GM23338 (cell line): Measurements from ENCODE around the gene OOEP. TPM values are rescaled to one million over a fixed set of nuclear protein-coding genes. Genes with fewer than 3 reads are reported as not detected.
A peak's percentile ranks its signal among the peaks of the same experiment; 100 is the strongest.

Experiments used
- ATAC-seq: fragments of 200-7000 bp; cut with Tn5 transposase; 3 replicates; pipeline ENCODE4 v1.9.1; 2020
- DNase-seq: peaks from one replicate; pipeline ENCODE4 v3.0.0-alpha.2; 2015; ENCODE audit warnings: low spot score
- H2AFZ ChIP-seq: fragments of 200-600 bp; sonication (generic); 2 replicates; pipeline ENCODE4 v1.8.0; 2016; ENCODE audit warnings: antibody characterized with exemption, mild to moderate bottlenecking, moderate library complexity
- H3F3A ChIP-seq: fragments of 200-600 bp; sonication (generic); replicated peaks from 2 replicates; pipeline ENCODE4 v1.8.0; 2017; ENCODE audit warnings: antibody characterized with exemption, mixed run types, low read depth
- H3K27ac ChIP-seq: fragments of 200-600 bp; sonication (generic); 2 replicates; pipeline ENCODE4 v1.6.1; 2016; ENCODE audit warnings: low read depth
- H3K27me3 ChIP-seq: fragments of 200-600 bp; sonication (generic); 2 replicates; pipeline ENCODE4 v1.8.0; 2016; ENCODE audit warnings: mild to moderate bottlenecking, mixed run types, moderate library complexity; ENCODE audit not compliant: insufficient read depth
- H3K36me3 ChIP-seq: fragments of 200-600 bp; sonication (generic); 2 replicates; pipeline ENCODE4 v1.8.0; 2016; ENCODE audit warnings: mild to moderate bottlenecking; ENCODE audit not compliant: insufficient read depth
- H3K4me1 ChIP-seq: fragments of 200-600 bp; sonication (generic); 2 replicates; pipeline ENCODE4 v1.8.0; 2016; ENCODE audit warnings: mild to moderate bottlenecking, moderate library complexity; ENCODE audit not compliant: insufficient read depth
- H3K4me2 ChIP-seq: fragments of 200-600 bp; sonication (generic); 2 replicates; pipeline ENCODE4 v1.7.1; 2017; ENCODE audit warnings: mixed run types
- H3K4me3 ChIP-seq: fragments of 200-600 bp; sonication (generic); 2 replicates; pipeline ENCODE4 v1.6.1; 2016; ENCODE audit warnings: mixed run types
- H3K79me2 ChIP-seq: fragments of 200-600 bp; sonication (generic); replicated peaks from 2 replicates; pipeline ENCODE4 v1.8.0; 2017; ENCODE audit warnings: mild to moderate bottlenecking; ENCODE audit not compliant: insufficient read depth
- H3K9me2 ChIP-seq: fragments of 200-600 bp; sonication (generic); 2 replicates; pipeline ENCODE4 v1.8.0; 2017; ENCODE audit not compliant: insufficient read depth
- H4K20me1 ChIP-seq: fragments of 200-600 bp; sonication (generic); replicated peaks from 2 replicates; pipeline ENCODE4 v1.8.0; 2017; ENCODE audit warnings: mild to moderate bottlenecking; ENCODE audit not compliant: insufficient read depth
- H3K27ac Mint-ChIP-seq: 2 replicates; pipeline ENCODE4 v1.8.0; 2020; ENCODE audit warnings: inconsistent platforms, mild to moderate bottlenecking, moderate library complexity, mixed read lengths
- H3K27me3 Mint-ChIP-seq: 3 replicates; pipeline ENCODE4 v1.8.0; 2022; ENCODE audit warnings: low read depth, mild to moderate bottlenecking, moderate library complexity, mixed read lengths, inconsistent platforms; ENCODE audit not compliant: insufficient read depth, poor library complexity
- H3K36me3 Mint-ChIP-seq: 3 replicates; pipeline ENCODE4 v1.8.0; 2021; ENCODE audit warnings: low read depth, mild to moderate bottlenecking, inconsistent platforms, moderate library complexity, mixed read lengths
- H3K4me1 Mint-ChIP-seq: 3 replicates; pipeline ENCODE4 v1.8.0; 2020; ENCODE audit warnings: mild to moderate bottlenecking, inconsistent platforms, mixed read lengths
- H3K4me3 Mint-ChIP-seq: 3 replicates; pipeline ENCODE4 v1.8.0; 2021; ENCODE audit warnings: moderate library complexity, mild to moderate bottlenecking, inconsistent platforms, mixed read lengths
- H3K9me3 Mint-ChIP-seq: 3 replicates; pipeline ENCODE4 v1.8.0; 2020; ENCODE audit warnings: moderate library complexity, mild to moderate bottlenecking, inconsistent platforms, mixed read lengths
- CREB1 ChIP-seq: fragments of 250-450 bp; sonication (Bioruptor Pico); IDR thresholded peaks from 2 replicates; pipeline ENCODE4 v1.5.0; 2020; ENCODE audit warnings: low read depth, mild to moderate bottlenecking, moderate library complexity
- CTCF ChIP-seq, 2 experiments: fragments of 200-600 bp in 1 of 2; sonication (generic) in 1 of 2; conservative IDR thresholded peaks; 2 replicates each; pipeline versions ENCODE4 v1.5.1 to v1.6.1; 2016 to 2017; ENCODE audit warnings: antibody characterized with exemption in 2 of 2, low read depth in 2 of 2, mild to moderate bottlenecking in 2 of 2, moderate library complexity in 1 of 2
- ETS1 ChIP-seq: IDR thresholded peaks from 2 replicates; pipeline ENCODE4 v1.6.1; 2016; ENCODE audit warnings: antibody characterized with exemption
- EZH2phosphoT487 ChIP-seq: fragments of 200-600 bp; sonication (generic); IDR thresholded peaks from one replicate; pipeline ENCODE4 v1.8.1; 2018; ENCODE audit warnings: antibody characterized with exemption; ENCODE audit not compliant: unreplicated experiment
- JUNB ChIP-seq: IDR thresholded peaks from one replicate; pipeline ENCODE4 v1.6.1; 2016; ENCODE audit warnings: antibody characterized with exemption; ENCODE audit not compliant: unreplicated experiment
- NANOG ChIP-seq: IDR thresholded peaks from 2 replicates; pipeline ENCODE4 v1.6.1; 2016; ENCODE audit warnings: antibody characterized with exemption, borderline replicate concordance
- REST ChIP-seq: IDR thresholded peaks from one replicate; pipeline ENCODE4 v1.6.1; 2018; ENCODE audit warnings: antibody characterized with exemption; ENCODE audit not compliant: unreplicated experiment
- STAT1 ChIP-seq: IDR thresholded peaks from one replicate; pipeline ENCODE4 v1.6.1; 2016; ENCODE audit warnings: antibody characterized with exemption; ENCODE audit not compliant: unreplicated experiment
- ZNF114 ChIP-seq: fragments of 250-450 bp; sonication (Bioruptor Pico); IDR thresholded peaks from 2 replicates; pipeline ENCODE4 v1.5.0; 2020; ENCODE audit warnings: mild to moderate bottlenecking, moderate library complexity
- ZNF462 ChIP-seq: fragments of 250-450 bp; sonication (Bioruptor Pico); IDR thresholded peaks from 2 replicates; pipeline ENCODE4 v1.5.0; 2020; ENCODE audit warnings: mild to moderate bottlenecking, moderate library complexity
- polyA plus RNA-seq: library from polyadenylated mRNA; unstranded; fragments of >200 nt; fragmentation: Nextera tagmentation; extraction: Ambion mirVana; gene quantifications from 2 replicates; pipeline ENCODE4 v1.2.1, GENCODE V29; 2016
- total RNA-seq: library from RNA; depleted of rRNA; stranded (reverse); fragments of >200 nt; shearing (Covaris generic); gene quantifications from 2 replicates; pipeline ENCODE4 v1.2.3, GENCODE V29; 2014

The OOEP gene
- total and polyA plus RNA-seq, 2 experiments from 2014 or later, result 0.73 TPM; not detected in 1

GRCh38 chr6:73325656-73326055 is 44.0 kb downstream of the OOEP start (continued):
- TF ChIP-seq ETS1 (no peak), REST (no peak), CREB1 (CRISPR knock-in tag) (no peak), CTCF (conservative IDR thresholded peaks at IDR 0.05; ENCODE audit: low read depth in 2 of 2) (no peak), NANOG (no peak)

- no peaks in the 10 kb centered on the region for H3K27me3 ChIP-seq
- Mint-ChIP-seq H3K36me3 (peaks cover 3% of the 10 kb centered on the region; the same call in 2 of the 3 replicates), H3K4me3 (no peak overlapping the region), H3K27ac (no peak overlapping the region), H3K9me3 (peaks cover 15% of the 10 kb centered on the region), H3K4me1 (0 out of 3 replicates have a peak, but pooled peaks cover 3% of the 10 kb centered on the region), H3K27me3 (peaks cover 3% of the 10 kb centered on the region)
- TF ChIP-seq ZNF114, result no peak
- TF ChIP-seq ZNF462, result no peak
- TF ChIP-seq NANOG, result no peak
- TF ChIP-seq ETS1, result no peak
- no peak for TF ChIP-seq CREB1 (CRISPR knock-in tag)
- no peak for TF ChIP-seq STAT1
- no peak for TF ChIP-seq EZH2phosphoT487
- no peak for TF ChIP-seq JUNB
- no peaks in the 10 kb centered on the region for H3F3A ChIP-seq
- H3K9me2 ChIP-seq, result no peaks in the 10 kb centered on the region
- H3K4me1 ChIP-seq, result no peaks in the 10 kb centered on the region
- ATAC-seq (peak; percentile 48), DNase-seq (peak; percentile 22)
- H3K79me2 ChIP-seq, result no peaks in the 10 kb centered on the region
- H3K27ac ChIP-seq, result no peak overlapping the region
- H3K4me3 ChIP-seq, result no peak overlapping the region
- no peaks in the 10 kb centered on the region; the same call in 1 of the 2 replicates for H3K36me3 ChIP-seq
- no peaks in the 10 kb centered on the region for H4K20me1 ChIP-seq
- no peak overlapping the region for H2AFZ ChIP-seq
- no peak overlapping the region for H3K4me2 ChIP-seq
These were observed 46.4 kb downstream of the OOEP start for GRCh38 chr6:73323323-73323722.
